HG03066 (cell line): Measurements from ENCODE around the gene VPS35L.

Experiments
- ATAC-seq: cut with Tn5 transposase; IDR thresholded peaks from one replicate; pipeline ENCODE4 v1.9.1; 2021; ENCODE audit warnings: low read depth; ENCODE audit not compliant: unreplicated experiment

Gene VPS35L

DNA sequence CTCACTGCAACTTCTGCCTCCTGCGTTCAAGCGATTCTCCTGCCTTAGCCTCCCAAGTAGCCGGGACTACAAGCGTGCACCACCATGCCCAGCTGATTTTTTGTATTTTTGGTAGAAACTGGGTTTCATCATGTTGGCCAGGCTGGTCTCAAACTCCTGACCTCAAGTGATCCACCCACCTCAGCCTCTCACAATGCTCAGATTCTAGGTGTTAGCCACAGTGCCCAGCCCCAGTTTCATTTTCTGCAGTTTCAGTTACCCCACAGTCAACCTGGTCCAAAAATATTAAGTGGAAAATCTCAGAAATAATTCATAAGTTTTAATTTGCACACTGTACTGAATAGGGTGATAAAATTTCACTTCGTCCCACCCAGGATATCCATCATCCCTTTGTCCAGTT, 133.8 kb downstream of the VPS35L start:
- ATAC-seq: no peak

DNA sequence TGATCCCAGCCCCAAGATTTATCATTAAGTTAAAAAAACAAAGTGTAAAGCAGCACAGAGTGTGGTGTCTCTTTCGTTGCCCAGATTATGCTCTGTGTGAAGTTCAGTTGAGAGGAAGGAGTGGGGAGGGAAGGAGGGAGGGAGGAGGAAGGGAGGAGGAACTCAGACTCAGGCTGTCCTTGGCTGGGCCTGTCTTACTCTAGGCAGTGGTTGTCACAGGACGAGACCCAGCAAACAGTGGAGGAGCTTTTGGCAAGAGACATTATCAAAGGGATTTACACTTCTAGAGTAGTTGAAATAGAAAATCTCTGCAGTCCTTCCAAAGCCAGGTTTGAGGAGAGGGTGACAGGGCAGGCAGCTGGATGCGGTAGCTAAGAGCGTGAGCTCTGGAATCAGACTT, 134.7 kb downstream of the VPS35L start:
- no peak for ATAC-seq

DNA sequence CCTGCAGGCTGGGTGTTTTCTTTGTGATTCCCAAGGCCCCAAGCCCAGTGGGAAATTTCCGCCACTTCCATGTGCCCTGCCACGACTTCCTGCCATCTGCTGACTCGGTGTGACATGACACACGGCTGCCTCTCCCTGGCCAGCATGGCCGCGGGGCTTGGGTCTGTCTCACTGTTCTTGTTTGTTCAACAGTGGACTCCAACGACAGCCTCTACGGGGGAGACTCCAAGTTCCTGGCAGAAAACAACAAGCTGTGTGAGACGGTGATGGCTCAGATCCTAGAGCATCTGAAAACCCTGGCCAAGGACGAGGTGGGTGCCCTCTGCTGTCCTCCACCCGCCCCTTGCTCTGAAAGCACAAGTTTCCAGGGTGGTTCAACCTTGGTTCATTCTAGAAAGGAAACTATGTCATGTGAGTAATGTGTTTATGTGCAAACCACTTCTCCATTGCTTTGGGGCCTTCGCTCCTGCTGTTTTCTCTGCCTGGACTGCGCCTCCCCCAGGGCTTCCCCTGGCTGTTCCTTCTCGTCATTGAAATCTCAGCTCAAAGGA, 135.7 kb downstream of the VPS35L start:
- no peak for ATAC-seq

DNA sequence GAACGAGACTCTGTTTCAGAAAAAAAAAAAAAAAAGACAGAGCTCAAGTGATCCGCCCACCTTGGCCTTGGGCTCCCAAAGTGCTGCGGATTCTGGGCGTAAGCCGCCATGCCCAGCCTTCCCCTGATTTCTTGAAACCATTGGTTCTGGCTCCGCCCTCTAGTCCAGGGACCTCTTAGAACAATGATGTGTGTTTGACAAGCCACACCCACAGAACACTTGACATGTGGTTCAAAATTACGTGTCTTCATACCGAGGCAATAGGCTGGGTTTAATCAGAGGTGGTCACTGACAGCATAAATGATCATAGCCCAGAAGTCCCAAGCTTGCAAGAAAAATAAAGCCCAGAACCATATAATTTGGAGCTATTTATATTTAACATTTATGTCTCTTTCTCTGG, 139.5 kb downstream of the VPS35L start:
- ATAC-seq: no peak

DNA sequence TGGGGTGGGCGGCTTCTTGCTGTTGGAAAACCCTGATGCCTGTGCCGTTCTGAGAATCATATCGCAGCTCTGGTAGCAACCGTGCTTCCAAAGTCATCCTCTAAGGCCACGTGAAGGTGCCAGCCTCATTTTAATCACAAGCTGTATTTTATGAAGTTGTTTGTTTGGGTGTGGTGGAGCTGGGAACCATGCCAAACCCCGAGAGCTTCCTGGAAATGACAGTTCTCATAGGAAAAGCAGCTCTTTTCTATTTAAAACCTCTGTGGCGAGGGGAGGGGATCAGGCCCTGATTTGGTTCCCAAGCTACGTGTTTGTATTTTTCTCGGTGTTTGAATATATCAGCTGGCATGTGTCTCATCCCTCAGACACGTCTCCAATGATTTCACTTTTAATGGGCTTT, 140.8 kb downstream of the VPS35L start:
- no peak for ATAC-seq

DNA sequence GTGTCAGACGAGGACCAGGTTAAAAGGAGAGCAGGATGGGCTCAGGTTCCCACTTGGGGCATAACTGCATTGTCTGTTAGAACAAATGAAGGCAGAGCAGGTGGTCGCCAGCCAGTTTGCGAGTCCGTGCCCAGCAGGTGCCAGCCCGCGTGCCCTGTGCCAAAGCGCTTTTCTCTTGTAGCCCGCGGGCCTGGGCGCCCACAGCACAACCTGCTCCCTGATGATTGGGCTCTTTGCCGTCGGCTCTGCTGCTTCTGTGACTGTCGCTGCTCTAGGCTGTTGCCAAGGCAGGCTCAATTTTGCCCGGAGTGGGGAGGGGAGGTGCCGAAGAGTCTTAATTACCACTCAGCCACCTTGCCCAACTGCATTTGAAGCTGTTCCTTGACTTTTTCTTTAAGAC, 141.5 kb downstream of the VPS35L start:
- ATAC-seq: no peak

DNA sequence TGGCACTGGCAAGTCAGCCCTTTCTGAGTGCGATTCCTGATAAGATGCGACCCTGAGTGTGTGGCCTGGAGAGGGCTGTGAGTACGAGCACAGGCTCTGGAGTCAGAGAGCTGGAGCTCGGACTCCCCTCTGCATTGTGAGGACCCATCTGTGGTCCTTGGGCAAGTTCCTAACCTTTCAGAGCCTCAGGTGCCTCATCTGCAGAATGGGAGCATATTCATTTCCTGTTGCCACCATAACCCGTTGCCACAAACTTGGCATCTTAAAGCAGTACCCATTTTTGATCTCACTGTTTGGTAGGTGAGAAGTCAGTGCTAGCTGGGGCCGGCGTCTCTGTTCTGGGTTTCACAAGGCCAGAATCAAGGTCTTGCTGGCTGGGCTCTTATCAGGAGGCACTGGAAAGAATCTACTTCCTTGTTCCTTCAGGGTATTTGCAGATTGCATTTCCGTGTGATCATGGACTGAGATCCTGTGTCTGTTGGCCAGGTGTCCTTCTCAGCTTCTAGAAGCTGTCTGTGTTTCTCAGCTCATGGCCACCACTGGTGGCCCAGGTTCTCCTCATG, 142.3 kb downstream of the VPS35L start:
- no peak for ATAC-seq

DNA sequence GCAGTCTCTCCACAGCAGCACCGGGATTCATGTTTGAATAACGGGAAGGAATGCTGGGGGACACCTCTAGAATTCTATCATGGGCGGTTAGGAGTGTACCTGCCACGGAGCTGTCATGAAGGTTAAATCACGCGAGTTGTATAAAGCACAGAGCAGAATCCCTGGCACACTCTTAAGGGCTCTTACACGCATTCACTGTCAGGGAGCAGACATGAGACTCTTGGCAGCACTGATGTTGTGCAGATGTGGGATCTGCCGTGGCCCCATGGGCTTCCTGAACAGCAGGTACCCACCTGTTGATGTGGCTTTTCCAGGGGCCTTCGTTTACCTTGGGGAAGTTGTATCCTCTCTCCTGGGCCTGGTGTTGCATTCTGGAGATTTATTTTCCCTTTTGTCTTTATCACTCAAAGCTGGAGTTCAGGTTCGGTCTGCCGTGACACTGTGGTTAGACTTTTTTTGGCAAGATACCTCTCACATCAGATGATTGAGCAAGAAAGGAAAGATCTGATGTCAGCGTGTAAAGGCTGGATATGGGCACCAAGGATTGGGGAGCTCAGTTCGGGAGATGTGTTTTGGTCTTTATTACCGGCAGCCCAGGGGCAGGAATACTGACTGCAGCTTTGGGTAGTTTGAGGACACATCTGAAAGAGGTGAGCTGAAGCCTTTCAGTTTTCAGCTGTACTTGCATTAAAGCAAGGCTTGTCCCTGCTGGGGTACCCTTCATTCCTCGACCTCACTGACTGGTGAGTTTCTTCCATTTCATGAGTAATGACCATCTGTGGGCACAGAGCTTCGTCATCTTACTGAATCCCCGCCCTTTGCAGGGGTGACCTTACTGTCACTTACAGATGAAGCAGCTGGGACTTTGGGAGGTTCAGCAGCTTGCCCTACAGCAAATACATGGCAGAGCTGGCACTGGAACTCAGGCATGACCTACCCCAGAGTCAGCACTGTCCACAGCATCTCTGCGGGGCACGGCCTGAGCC, 143.3 kb downstream of the VPS35L start:
- ATAC-seq: no peak

DNA sequence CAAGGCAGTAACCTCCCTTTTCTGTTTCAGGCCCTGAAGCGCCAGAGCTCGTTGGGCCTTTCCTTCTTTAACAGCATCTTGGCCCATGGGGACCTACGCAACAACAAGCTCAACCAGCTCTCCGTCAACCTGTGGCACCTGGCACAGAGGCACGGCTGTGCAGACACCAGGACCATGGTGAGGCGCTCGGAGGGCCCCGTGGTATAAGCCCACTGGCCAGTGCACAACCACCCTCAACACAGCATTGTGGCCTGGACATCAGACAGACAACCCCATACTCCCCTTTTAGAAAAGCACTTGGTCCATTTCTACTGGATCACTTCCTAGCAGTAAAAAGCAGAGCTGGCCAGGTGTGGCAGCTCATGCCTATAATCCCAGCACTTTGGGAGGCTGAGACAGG, 144.0 kb downstream of the VPS35L start:
- no peak for ATAC-seq

DNA sequence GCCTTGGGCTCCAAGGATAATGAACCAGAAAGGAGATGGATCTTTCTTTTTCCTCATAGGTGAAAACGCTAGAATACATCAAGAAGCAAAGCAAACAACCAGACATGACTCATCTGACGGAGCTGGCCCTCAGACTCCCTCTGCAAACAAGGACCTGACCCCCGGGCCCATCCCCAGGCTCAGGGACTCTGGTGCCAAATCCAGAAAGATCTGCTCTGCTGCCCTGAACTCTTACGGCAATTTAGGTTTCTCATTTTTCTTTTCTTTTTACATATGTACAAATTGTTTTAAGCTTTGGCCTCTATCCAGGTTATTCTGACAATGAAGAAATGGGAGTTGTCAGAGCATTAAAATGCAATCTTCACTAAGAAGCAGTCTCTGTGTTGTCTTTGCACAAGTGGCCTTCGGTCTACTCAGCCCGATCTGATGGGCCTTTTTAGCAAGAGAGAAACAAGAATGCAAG, 144.8 kb downstream of the VPS35L start:
- ATAC-seq: no peak

DNA sequence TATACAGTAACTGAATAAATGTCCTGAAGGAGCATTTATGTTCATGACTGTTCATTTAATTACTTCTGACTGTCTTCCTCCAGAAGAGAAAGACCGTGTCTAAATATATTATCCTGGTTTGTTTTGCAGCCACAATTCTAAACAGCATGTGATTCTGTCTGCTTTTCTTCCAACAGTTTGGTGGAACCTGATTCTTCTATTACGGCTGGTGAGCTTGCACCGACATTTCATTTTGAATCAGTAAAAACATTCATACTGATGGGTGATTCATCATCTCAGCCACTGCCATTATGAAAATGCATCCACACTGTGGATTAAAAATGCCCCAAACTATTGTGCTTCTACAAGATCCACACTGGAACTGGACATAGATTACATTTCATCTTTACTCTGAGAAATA, 145.6 kb downstream of the VPS35L start:
- no peak for ATAC-seq

DNA sequence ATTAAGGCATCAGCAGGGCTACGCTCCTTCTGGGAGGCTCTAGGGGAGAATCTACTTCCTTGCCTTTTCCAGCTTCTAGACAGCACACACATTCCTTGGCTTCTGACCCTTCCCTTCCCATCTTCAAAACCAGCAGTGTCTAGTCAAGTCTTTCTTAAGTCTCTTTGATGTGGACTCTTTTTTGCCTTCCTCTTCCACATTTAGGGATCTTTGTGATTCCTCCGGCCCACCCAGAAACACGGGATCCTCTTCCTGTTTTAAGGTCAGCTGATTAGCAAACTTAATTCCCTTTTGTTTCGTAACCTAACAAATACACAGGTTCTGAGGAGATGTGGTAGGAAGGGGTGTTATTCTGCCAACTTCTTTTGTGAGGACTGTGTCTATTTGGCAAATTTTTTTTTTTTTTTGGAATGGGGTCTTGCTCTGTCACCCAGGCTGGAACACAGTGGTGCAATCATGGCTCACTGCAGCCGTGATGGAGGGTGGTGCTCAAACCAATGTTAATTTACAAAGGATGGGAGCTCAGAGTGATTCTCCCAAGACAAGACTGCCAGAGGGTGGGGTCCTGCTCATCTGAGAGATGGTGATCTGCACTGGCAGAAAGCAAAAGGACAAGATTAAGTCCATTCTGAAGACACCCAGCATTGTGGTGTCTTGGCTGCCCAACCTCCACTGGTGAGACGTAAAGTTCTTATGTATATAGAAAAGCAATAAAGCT, 147.8 kb downstream of the VPS35L start:
- no peak for ATAC-seq

DNA sequence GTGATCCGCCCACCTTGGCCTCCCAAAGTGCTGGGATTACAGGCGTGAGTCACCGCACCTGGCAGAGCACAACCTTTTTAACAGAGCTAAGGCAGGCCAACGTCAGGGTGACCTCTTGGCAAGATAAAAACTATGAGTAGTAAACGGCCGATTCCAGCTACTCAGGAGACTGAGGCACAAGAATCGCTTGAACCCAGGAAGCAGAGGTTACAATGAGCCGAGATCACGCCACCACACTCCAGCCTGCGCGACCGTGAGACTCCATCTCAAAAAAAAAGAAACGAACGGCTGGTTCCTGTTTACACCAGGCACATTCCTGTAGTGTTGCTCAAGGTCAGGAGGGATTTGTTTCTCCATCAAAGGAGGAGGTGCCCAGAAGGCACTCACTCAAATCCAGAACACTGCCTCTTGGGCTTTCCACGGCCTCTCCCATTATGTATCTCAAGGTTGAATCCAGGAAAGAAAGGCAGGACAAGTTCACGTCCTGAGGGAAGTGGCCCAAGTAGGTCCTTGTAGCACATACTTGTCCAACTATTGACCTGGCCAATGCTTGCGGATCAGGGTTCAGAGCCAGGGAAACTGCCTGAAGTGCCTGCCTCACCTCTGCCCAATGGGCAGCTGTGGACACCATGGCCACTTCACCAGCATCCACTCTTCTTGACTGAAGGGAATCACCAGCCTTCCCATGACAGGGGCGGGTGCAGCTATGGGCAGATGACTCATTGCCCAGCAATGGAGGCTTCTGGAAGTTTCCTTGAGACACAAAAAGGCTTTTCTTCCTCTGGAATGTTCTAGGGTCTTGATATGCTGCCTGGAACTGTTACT, 149.0 kb downstream of the VPS35L start:
- no peak for ATAC-seq

DNA sequence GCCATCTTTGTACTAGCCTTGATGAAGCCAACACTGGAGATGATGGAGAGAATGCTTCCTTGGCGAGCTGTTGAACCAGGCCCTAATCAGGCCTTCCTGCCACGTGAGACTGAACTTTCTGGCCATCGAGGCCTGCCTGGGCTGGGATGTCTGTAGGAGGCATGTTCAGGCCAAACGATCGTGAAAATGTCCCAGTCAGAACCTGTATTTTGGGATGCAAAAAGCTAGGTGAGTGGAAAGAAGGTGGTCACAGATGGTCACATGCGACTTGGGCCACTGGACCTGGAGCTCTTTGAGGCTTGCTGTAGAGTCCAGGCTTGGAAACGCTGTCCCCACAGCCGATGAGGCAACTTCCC, 149.6 kb downstream of the VPS35L start:
- ATAC-seq: no peak

DNA sequence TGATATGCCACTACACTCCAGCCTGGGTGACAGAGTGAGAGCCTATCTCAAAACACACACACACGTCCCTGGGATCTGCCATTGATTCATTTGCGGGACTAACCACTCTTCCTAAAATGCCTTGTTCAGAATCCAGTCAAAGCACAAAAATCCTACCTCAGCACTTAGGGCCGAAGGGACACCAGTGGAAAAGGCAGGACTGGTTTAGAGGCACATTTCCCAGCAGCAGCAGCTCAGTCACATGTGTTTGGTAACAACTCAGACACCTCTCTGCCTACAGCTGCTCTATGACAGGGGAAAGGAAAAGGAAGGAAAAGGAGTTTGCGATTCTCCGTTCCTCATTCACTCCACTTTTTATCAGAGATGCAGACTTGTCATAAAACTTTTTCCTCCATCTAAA, 150.3 kb downstream of the VPS35L start:
- no peak for ATAC-seq

DNA sequence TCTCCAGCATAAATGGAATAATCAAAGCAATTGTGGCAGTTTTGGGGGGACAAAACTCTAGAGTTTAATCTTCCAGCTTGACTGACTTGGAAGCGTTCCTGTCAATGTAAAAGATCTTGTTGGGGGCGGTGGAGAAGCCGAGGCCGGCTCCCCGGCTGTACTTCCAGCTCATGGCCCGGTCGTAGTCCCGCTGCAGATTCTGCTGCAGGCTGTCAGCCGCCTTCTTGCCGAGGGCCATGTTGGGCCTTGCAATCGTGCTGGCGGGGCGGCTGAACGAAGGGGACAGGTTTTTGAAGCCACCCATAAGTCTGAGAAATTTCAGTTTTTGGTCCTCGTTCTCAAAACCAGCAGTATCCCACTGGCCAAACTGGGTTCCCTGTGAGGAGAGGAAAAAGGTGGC, 151.3 kb downstream of the VPS35L start:
- ATAC-seq: no peak

DNA sequence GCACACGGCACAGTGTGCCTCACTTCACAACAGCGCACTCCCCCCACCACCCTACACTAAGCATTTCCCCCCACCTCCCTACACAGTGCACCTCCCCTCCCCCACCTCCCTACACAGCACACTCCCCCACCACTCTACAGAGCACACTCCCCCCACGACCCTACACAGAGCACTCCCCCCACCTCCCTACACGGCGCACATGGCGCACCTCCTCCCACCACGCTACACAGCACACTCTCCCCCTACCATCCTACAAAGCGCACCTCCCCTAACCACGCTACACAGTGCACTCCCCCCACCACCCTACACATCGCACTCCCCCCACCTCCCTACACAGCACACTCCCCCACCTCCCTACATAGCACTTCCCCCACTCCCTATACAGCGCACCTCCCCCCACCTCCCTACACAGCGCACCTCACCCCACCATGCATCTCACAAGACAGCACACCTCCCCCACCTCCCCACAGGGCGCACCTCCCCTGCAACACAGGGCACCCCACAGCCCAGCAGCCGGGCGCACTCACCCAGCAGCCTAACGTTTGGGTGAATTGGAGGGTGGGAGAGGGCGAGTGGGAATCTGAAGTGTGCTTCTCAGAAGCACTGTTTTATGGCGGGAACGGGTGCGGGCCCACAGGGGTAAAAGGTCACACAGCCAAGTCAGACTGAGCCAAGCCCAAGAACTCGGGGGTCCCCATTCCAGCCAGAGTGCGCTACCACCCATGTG, 152.2 kb downstream of the VPS35L start:
- ATAC-seq: no peak

DNA sequence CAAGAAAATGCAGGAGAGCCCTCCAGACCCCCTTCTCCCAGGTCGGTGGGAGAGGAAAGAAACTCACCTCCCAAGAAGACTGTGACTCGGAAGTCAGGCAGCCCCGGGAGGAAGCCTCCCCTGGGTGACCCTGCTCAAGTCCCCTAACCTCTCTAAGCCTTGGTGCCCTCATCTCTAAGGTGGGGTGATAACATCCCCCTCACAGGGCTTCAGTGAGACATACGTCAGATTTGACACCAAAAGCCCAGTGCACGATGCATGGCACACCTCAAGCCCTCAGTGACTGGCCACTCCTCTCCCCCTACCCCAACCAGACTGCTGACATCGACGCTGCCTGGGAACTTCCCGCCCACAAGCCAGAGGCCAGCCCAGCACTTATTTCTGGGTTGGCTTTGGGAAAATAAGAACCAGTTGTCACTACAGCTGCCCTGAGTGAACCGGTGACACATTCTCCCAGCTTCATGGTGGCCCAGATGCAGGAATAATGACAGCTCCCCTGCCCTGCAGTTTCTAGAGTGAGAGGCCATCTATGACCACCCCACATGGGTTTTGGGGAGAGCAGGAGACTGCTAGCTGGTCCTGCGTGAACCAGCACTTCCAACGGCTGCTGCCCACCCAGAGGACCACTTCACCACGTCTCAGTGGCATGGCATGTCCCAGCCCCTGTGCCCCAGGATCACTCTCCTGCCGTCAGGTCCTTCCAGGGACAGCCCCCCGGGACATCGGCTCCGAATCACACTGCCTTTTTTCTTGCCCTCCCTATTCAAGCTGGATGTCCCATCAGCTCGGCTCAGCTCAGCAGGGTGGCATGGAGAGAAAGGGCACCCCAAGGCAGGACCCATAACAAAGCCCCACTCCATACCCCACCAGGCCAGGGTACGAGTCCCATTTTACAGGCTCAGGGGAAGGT, 153.0 kb downstream of the VPS35L start:
- no peak for ATAC-seq
